Testis (tissue), 3 donors: ENCODE measurements around the gene HPSE2. TPM values are rescaled to one million over a fixed set of nuclear protein-coding genes. Genes with fewer than 3 reads are reported as not detected.

Experiments
- DNase-seq: peaks from one replicate; pipeline ENCODE4 v3.0.0-alpha.2; 2019
- H3K27ac ChIP-seq, 2 donors: fragments of 200-600 bp; sonication (generic); one replicate each; pipeline ENCODE4 v1.5.1; 2019
- H3K27me3 ChIP-seq: fragments of 200-600 bp; sonication (generic); one replicate; pipeline ENCODE4 v1.5.1; 2019
- H3K36me3 ChIP-seq: fragments of 200-600 bp; sonication (generic); one replicate; pipeline ENCODE4 v1.5.1; 2017; ENCODE audit warnings: low read depth; ENCODE audit errors: missing control alignments
- H3K4me1 ChIP-seq: fragments of 200-600 bp; sonication (generic); one replicate; pipeline ENCODE4 v1.5.1; 2019
- H3K4me3 ChIP-seq, 2 donors: fragments of 200-600 bp; sonication (generic); one replicate each; pipeline ENCODE4 v1.5.1; 2017 to 2019
- H3K9me3 ChIP-seq: fragments of 200-600 bp; sonication (generic); one replicate; pipeline ENCODE4 v1.5.1; 2017
- CTCF ChIP-seq, 3 experiments: fragments of 450-650 bp in 2 of 3; fragments of 200-600 bp in 1 of 3; sonication (generic) in 1 of 3; IDR thresholded peaks; one replicate each; pipeline ENCODE4 v1.5.1; 2016 to 2019; ENCODE audit warnings: antibody characterized with exemption in 3 of 3, mild to moderate bottlenecking in 2 of 3, moderate library complexity in 1 of 3
- POLR2A ChIP-seq: fragments of 450-650 bp; IDR thresholded peaks from one replicate; pipeline ENCODE4 v1.6.1; 2017; ENCODE audit warnings: antibody characterized with exemption, mild to moderate bottlenecking, moderate library complexity
- WGBS, 2 donors: methylation state at CpG; one replicate each; pipeline ENCODE4 v1.1.5; 2018; 5-methylcytosine and 5-hydroxymethylcytosine counted together
- intact Hi-C: fragments of 100-400 bp; cut with DNase I; formaldehyde crosslinking; loops from one replicate; pipeline ENCODE4 v1.15.1; 2023; ENCODE audit warnings: low total_unique reads
- polyA plus RNA-seq: library from polyadenylated mRNA; stranded (reverse); fragments of 350-450 nt; fragmentation: Illumina TruSeq; extraction: RNeasy Lipid Tissue Mini Kit (QIAGEN cat#74804); gene quantifications from one replicate; pipeline ENCODE4 v1.2.3, GENCODE V29; 2014; ENCODE audit warnings: low read depth, low replicate concordance; ENCODE audit not compliant: insufficient read depth
- total RNA-seq, 2 donors: library from RNA; depleted of rRNA; stranded (reverse); fragments of >200 nt; gene quantifications; one replicate each; pipeline ENCODE4 v1.2.3, GENCODE V29; 2016

HPSE2 gene
- total and polyA plus RNA-seq, 3 donors from 2014 or later: 1.7 to 4.1 (median 2.5) TPM

- Histone ChIP-seq H3K4me3 (no peak overlapping the region), H3K4me1 (peaks cover 9% of the 10 kb centered on the region), H3K9me3 (no peaks in the 10 kb centered on the region), H3K27ac (no peak overlapping the region), H3K36me3 (no peaks in the 10 kb centered on the region), H3K27me3 (no peaks in the 10 kb centered on the region)
- intact Hi-C loops: no loop called here
- TF ChIP-seq CTCF (IDR thresholded peaks at IDR 0.05) (no peak), POLR2A (no peak)
- DNase-seq: peak; percentile 20
Measured at GRCh38 chr10:98538472-98538871, 697.2 kb downstream of the HPSE2 start.

GRCh38 chr10:98536551-98536950, 699.1 kb downstream of the HPSE2 start:
- intact Hi-C loops: no loop called here
- Histone ChIP-seq H3K4me1 (peaks cover 9% of the 10 kb centered on the region), H3K36me3 (no peaks in the 10 kb centered on the region), H3K4me3 (no peak overlapping the region), H3K27me3 (no peaks in the 10 kb centered on the region), H3K27ac (no peak overlapping the region), H3K9me3 (no peaks in the 10 kb centered on the region)
- DNase-seq: no peak
- WGBS, 2 donors: 85 to 87% methylated on average over 3 of the region's 3 CpGs
- TF ChIP-seq POLR2A (no peak), CTCF (IDR thresholded peaks at IDR 0.05) (no peak)

GRCh38 chr10:98533746-98534445, 701.8 kb downstream of the HPSE2 start:
- Histone ChIP-seq H3K27me3 (no peaks in the 10 kb centered on the region), H3K4me1 (peaks cover 9% of the 10 kb centered on the region), H3K27ac (no peak overlapping the region), H3K4me3 (no peak overlapping the region), H3K36me3 (no peaks in the 10 kb centered on the region), H3K9me3 (no peaks in the 10 kb centered on the region)
- intact Hi-C loops: no loop called here
- DNase-seq: no peak
- WGBS, 2 donors: 78 to 85% methylated on average over 3 of the region's 3 CpGs
- TF ChIP-seq POLR2A: no peak
- TF ChIP-seq CTCF (IDR thresholded peaks at IDR 0.05): no peak

- Histone ChIP-seq H3K36me3 (no peaks in the 10 kb centered on the region), H3K27ac (no peak overlapping the region), H3K9me3 (no peaks in the 10 kb centered on the region), H3K4me3 (no peak overlapping the region), H3K27me3 (no peaks in the 10 kb centered on the region), H3K4me1 (peaks cover 7% of the 10 kb centered on the region)
- no peak for DNase-seq
- WGBS, 2 donors: 58 to 65% methylated on average over 3 of the region's 3 CpGs
- TF ChIP-seq POLR2A: no peak
- no peak for TF ChIP-seq CTCF (IDR thresholded peaks at IDR 0.05)
- intact Hi-C loops: no loop called here
Measured at GRCh38 chr10:98533241-98533640, 702.4 kb downstream of the HPSE2 start.

- H3K4me1 ChIP-seq: no peaks in the 10 kb centered on the region
- intact Hi-C loops: no loop called here
- TF ChIP-seq CTCF (IDR thresholded peaks at IDR 0.05) (no peak), POLR2A (no peak)
- H3K4me3 ChIP-seq: no peak overlapping the region
- no peak overlapping the region for H3K27ac ChIP-seq
- H3K27me3 ChIP-seq: no peaks in the 10 kb centered on the region
- WGBS, 2 donors: 89 to 94% methylated on average over 9 of the region's 9 CpGs
- H3K36me3 ChIP-seq: no peaks in the 10 kb centered on the region
- H3K9me3 ChIP-seq: no peaks in the 10 kb centered on the region
- DNase-seq: no peak
Measured at GRCh38 chr10:98528805-98529183, 706.9 kb downstream of the HPSE2 start.
